SK-N-MC (cell line): ENCODE measurements around the gene PSEN1.

Experiments used
- DNase-seq: peaks from one replicate; pipeline ENCODE4 v3.0.0-alpha.2; 2011; ENCODE audit warnings: low read depth, low spot score
- H3K27ac ChIP-seq: fragments of 200-600 bp; sonication (generic); 2 replicates; pipeline ENCODE4 v1.5.1; 2016; ENCODE audit warnings: mixed run types
- H3K36me3 ChIP-seq: fragments of 200-600 bp; sonication (generic); 2 replicates; pipeline ENCODE4 v1.6.1; 2017; ENCODE audit warnings: antibody characterized with exemption, low read length, mixed read lengths; ENCODE audit not compliant: insufficient read depth
- H3K4me3 ChIP-seq: fragments of 200-600 bp; sonication (generic); 2 replicates; pipeline ENCODE4 v1.5.1; 2016
- H3K9ac ChIP-seq: fragments of 200-600 bp; sonication (generic); 2 replicates; pipeline ENCODE4 v1.8.0; 2017; ENCODE audit warnings: mixed run types, mixed read lengths; ENCODE audit not compliant: insufficient read length
- H3K9me3 ChIP-seq: fragments of 200-600 bp; sonication (generic); 2 replicates; pipeline ENCODE4 v1.6.1; 2017; ENCODE audit warnings: low read depth, mild to moderate bottlenecking, antibody characterized with exemption, low read length, moderate library complexity, mixed read lengths
- EZH2 ChIP-seq: fragments of 200-600 bp; sonication (generic); IDR thresholded peaks from one replicate; pipeline ENCODE4 v1.6.1; 2017; ENCODE audit warnings: antibody characterized with exemption
- FOXP2 ChIP-seq: optimal IDR thresholded peaks from 2 replicates; pipeline ENCODE3; 2011; ENCODE audit warnings: mild to moderate bottlenecking, moderate library complexity; ENCODE audit not compliant: insufficient read depth; ENCODE audit errors: extremely low read length, control extremely low read depth
- POLR2AphosphoS5 ChIP-seq: IDR thresholded peaks from 2 replicates; pipeline ENCODE4 v1.6.1; 2012; ENCODE audit warnings: mild to moderate bottlenecking, low read depth, low read length, borderline replicate concordance

PSEN1 gene

DNA sequence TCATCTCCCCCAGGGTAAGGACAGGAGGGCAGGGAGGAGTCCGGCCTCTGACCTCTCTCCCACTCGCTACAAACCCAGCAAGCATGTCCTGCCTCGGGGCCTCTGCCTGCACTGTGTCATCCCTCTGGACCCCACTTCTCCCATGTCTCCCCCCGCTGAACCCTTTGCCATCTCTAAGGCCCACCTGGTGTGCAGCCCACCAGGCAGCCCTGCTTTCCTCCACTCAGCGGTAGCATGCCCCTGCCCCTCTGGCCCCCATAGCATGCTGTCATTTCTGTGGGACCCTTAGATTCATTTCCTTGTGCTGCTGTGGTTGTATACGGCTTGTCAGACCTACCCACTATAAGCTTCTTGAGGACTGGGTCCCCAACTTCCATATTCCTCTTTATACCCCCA is 118.7 kb downstream of the PSEN1 start:
- H3K36me3 ChIP-seq = no peaks in the 10 kb centered on the region
- no peak overlapping the region for H3K9ac ChIP-seq
- no peak overlapping the region for H3K27ac ChIP-seq
- no peak overlapping the region for H3K4me3 ChIP-seq
- H3K9me3 ChIP-seq = no peaks in the 10 kb centered on the region
- no peak for DNase-seq
- no peak for TF ChIP-seq EZH2
- TF ChIP-seq FOXP2 = no peak
- TF ChIP-seq POLR2AphosphoS5 = no peak

DNA sequence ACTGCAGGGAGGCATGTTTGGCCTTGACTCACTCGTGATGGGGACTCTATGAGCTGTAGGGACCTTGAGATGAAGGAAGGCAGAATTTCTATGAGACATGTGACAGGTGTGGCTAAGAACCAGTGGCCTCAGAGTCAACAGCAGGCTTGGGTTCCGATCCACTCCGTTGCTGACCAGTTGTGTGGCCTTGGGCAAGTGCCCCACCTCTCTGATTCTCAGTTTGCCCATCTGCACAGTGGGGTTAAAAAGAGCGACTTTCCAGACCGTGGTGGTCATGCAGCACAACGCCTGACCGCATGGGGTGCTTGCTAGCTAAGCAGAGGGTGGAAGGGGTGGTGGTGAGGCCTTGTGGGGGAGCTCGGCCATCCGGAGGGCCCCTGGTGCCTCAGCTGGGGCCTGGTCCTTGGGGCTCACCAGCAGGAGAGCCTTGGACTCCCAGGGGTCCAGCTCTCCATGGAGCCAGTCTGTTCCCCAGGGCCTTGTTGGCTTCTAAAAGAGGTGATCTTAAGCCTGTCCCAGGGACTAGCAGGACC is 119.5 kb downstream of the PSEN1 start:
- no peaks in the 10 kb centered on the region for H3K9me3 ChIP-seq
- TF ChIP-seq FOXP2 (no peak), EZH2 (no peak), POLR2AphosphoS5 (no peak)
- no peak overlapping the region for H3K4me3 ChIP-seq
- no peak overlapping the region for H3K9ac ChIP-seq
- DNase-seq = no peak
- no peaks in the 10 kb centered on the region for H3K36me3 ChIP-seq
- no peak overlapping the region for H3K27ac ChIP-seq

GRCh38 chr14:73258076-73258475 is 121.8 kb downstream of the PSEN1 start:
- TF ChIP-seq EZH2 (no peak), POLR2AphosphoS5 (no peak), FOXP2 (no peak)
- no peaks in the 10 kb centered on the region for H3K36me3 ChIP-seq
- DNase-seq = no peak
- no peak overlapping the region for H3K9ac ChIP-seq
- no peak overlapping the region for H3K27ac ChIP-seq
- no peaks in the 10 kb centered on the region for H3K9me3 ChIP-seq
- no peak overlapping the region for H3K4me3 ChIP-seq

- TF ChIP-seq FOXP2 = no peak
- no peak for TF ChIP-seq EZH2
- no peak for TF ChIP-seq POLR2AphosphoS5
- no peaks in the 10 kb centered on the region for H3K9me3 ChIP-seq
- no peak for DNase-seq
- H3K9ac ChIP-seq = no peak overlapping the region
- no peak overlapping the region for H3K4me3 ChIP-seq
- H3K27ac ChIP-seq = no peak overlapping the region
- no peaks in the 10 kb centered on the region for H3K36me3 ChIP-seq
Measured at GRCh38 chr14:73258845-73259611, 122.7 kb downstream of the PSEN1 start.

GRCh38 chr14:73259837-73260236 is 123.5 kb downstream of the PSEN1 start:
- Histone ChIP-seq H3K4me3 (no peak overlapping the region), H3K9ac (no peak overlapping the region), H3K9me3 (no peaks in the 10 kb centered on the region), H3K27ac (no peak overlapping the region), H3K36me3 (no peaks in the 10 kb centered on the region)
- DNase-seq = no peak
- no peak for TF ChIP-seq FOXP2

GRCh38 chr14:73260574-73260973 is 124.3 kb downstream of the PSEN1 start:
- DNase-seq = no peak
- H3K9ac ChIP-seq = no peak overlapping the region
- no peaks in the 10 kb centered on the region for H3K36me3 ChIP-seq
- TF ChIP-seq EZH2 (no peak), FOXP2 (no peak), POLR2AphosphoS5 (no peak)
- H3K4me3 ChIP-seq = no peak overlapping the region
- no peak overlapping the region for H3K27ac ChIP-seq
- no peaks in the 10 kb centered on the region for H3K9me3 ChIP-seq

- no peak for TF ChIP-seq FOXP2
- no peak for TF ChIP-seq POLR2AphosphoS5
- no peak for TF ChIP-seq EZH2
- no peak overlapping the region for H3K9ac ChIP-seq
- no peaks in the 10 kb centered on the region for H3K36me3 ChIP-seq
- no peaks in the 10 kb centered on the region for H3K9me3 ChIP-seq
- DNase-seq = no peak
- no peak overlapping the region for H3K27ac ChIP-seq
- no peak overlapping the region for H3K4me3 ChIP-seq
Measured at GRCh38 chr14:73261075-73261474, 124.8 kb downstream of the PSEN1 start.

GRCh38 chr14:73261520-73262426 is 125.5 kb downstream of the PSEN1 start:
- Histone ChIP-seq H3K4me3 (no peak overlapping the region), H3K9me3 (no peaks in the 10 kb centered on the region), H3K36me3 (no peaks in the 10 kb centered on the region), H3K27ac (no peak overlapping the region), H3K9ac (no peak overlapping the region)
- TF ChIP-seq EZH2 (no peak), POLR2AphosphoS5 (no peak), FOXP2 (no peak)
- DNase-seq = no peak
